Measurements from ENCODE around the gene NPIPB6.

GRCh38 chr16:28304214-28304613 lies 59.1 kb downstream of the NPIPB6 start:
- no peak for TF ChIP-seq CTCF (IDR thresholded peaks at IDR 0.05)
- no peak for TF ChIP-seq POLR2A (IDR thresholded peaks at IDR 0.05)
